NT2/D1 (cell line): ENCODE measurements around the gene NEUROG1.

Experiments used
- SUZ12 ChIP-seq: IDR thresholded peaks from 2 replicates; pipeline ENCODE4 v1.6.1; 2011; ENCODE audit not compliant: insufficient read length, insufficient read depth; ENCODE audit errors: extremely low read depth
- ZNF274 ChIP-seq: IDR thresholded peaks from 2 replicates; pipeline ENCODE4 v1.6.1; 2011; ENCODE audit warnings: mild to moderate bottlenecking, low read depth, low read length

GRCh38 chr5:135489466-135490244 lies 46.1 kb downstream of the NEUROG1 start:
- TF ChIP-seq ZNF274: no peak
- TF ChIP-seq SUZ12: no peak
